RWPE2 (cell line): ENCODE results near the gene RELN.

ENCODE experiments used
- ATAC-seq: fragments of 200-7000 bp; cut with Tn5 transposase; 3 replicates; pipeline ENCODE4 v1.9.1; 2021; ENCODE audit warnings: low read depth
- DNase-seq: peaks from one replicate; pipeline ENCODE4 v3.0.0-alpha.2; 2020; ENCODE audit warnings: low spot score
- H3K27ac ChIP-seq: fragments of 450-650 bp; 2 replicates; pipeline ENCODE4 v1.5.1; 2017; ENCODE audit warnings: mild to moderate bottlenecking; ENCODE audit not compliant: poor library complexity, severe bottlenecking
- H3K27me3 ChIP-seq: fragments of 250-450 bp; sonication (Bioruptor Pico); 2 replicates; pipeline ENCODE4 v1.5.1; 2021; ENCODE audit warnings: mild to moderate bottlenecking, moderate library complexity; ENCODE audit not compliant: insufficient read depth, poor library complexity, severe bottlenecking
- H3K36me3 ChIP-seq: fragments of 250-450 bp; sonication (Bioruptor Pico); 2 replicates; pipeline ENCODE4 v1.5.1; 2020; ENCODE audit warnings: low read depth, mild to moderate bottlenecking, moderate library complexity
- H3K4me1 ChIP-seq: fragments of 250-450 bp; sonication (Bioruptor Pico); 2 replicates; pipeline ENCODE4 v1.5.1; 2021; ENCODE audit warnings: mild to moderate bottlenecking, moderate library complexity; ENCODE audit not compliant: insufficient read depth, poor library complexity, severe bottlenecking
- H3K4me3 ChIP-seq: fragments of 250-450 bp; sonication (Bioruptor Pico); 2 replicates; pipeline ENCODE4 v1.5.1; 2021; ENCODE audit warnings: mild to moderate bottlenecking, moderate library complexity; ENCODE audit not compliant: severe bottlenecking
- H3K9me3 ChIP-seq: fragments of 250-450 bp; sonication (Bioruptor Pico); 2 replicates; pipeline ENCODE4 v1.5.1; 2021; ENCODE audit warnings: mild to moderate bottlenecking, moderate library complexity; ENCODE audit not compliant: severe bottlenecking
- CTCF ChIP-seq: fragments of 450-650 bp; IDR thresholded peaks from one replicate; pipeline ENCODE4 v1.5.1; 2017; ENCODE audit warnings: mild to moderate bottlenecking, moderate library complexity; ENCODE audit not compliant: poor library complexity, severe bottlenecking

The RELN gene

GRCh38 chr7:103719070-103719469, 270.4 kb downstream of the RELN start:
- H3K27ac ChIP-seq = peak overlapping the region; percentile 85
- ATAC-seq = peak; percentile 55; the same call in 2 of the 3 replicates

GRCh38 chr7:103718482-103719061, 270.9 kb downstream of the RELN start:
- Histone ChIP-seq H3K27me3 (no peaks in the 10 kb centered on the region), H3K9me3 (no peaks in the 10 kb centered on the region), H3K4me1 (peaks cover 30% of the 10 kb centered on the region), H3K4me3 (no peak overlapping the region), H3K36me3 (no peaks in the 10 kb centered on the region), H3K27ac (peak overlapping the region; percentile 85)
- DNase-seq (no peak), ATAC-seq (peak; percentile 84)
- TF ChIP-seq CTCF = no peak

More at GRCh38 chr7:103719070-103719469, 270.4 kb downstream of the RELN start:
- TF ChIP-seq CTCF = no peak
- H3K36me3 ChIP-seq = no peaks in the 10 kb centered on the region
- peaks cover 30% of the 10 kb centered on the region for H3K4me1 ChIP-seq
- H3K9me3 ChIP-seq = no peaks in the 10 kb centered on the region
- DNase-seq = no peak
- H3K27me3 ChIP-seq = no peaks in the 10 kb centered on the region
- H3K4me3 ChIP-seq = no peak overlapping the region

GRCh38 chr7:103717574-103717973, 271.9 kb downstream of the RELN start:
- DNase-seq (no peak), ATAC-seq (peak; percentile 45; the same call in 1 of the 3 replicates)
- Histone ChIP-seq H3K9me3 (no peaks in the 10 kb centered on the region), H3K27ac (peak overlapping the region; percentile 85), H3K4me3 (no peak overlapping the region), H3K36me3 (no peaks in the 10 kb centered on the region), H3K27me3 (no peaks in the 10 kb centered on the region), H3K4me1 (peaks cover 30% of the 10 kb centered on the region)
- TF ChIP-seq CTCF = no peak

GRCh38 chr7:103715376-103716120, 273.9 kb downstream of the RELN start:
- Histone ChIP-seq H3K4me3 (no peak overlapping the region), H3K27me3 (no peaks in the 10 kb centered on the region), H3K36me3 (no peaks in the 10 kb centered on the region), H3K27ac (no peak overlapping the region), H3K9me3 (no peaks in the 10 kb centered on the region), H3K4me1 (peaks cover 30% of the 10 kb centered on the region)
- DNase-seq (no peak), ATAC-seq (no peak)
- no peak for TF ChIP-seq CTCF
